ENCODE measurements around the gene MYD88. TPM values are rescaled to one million over a fixed set of nuclear protein-coding genes. Genes with fewer than 3 reads are reported as not detected.
A peak's percentile ranks its signal among the peaks of the same experiment; 100 is the strongest.

MYD88 gene
- total RNA-seq, 1 donor = 8.7 TPM

DNA sequence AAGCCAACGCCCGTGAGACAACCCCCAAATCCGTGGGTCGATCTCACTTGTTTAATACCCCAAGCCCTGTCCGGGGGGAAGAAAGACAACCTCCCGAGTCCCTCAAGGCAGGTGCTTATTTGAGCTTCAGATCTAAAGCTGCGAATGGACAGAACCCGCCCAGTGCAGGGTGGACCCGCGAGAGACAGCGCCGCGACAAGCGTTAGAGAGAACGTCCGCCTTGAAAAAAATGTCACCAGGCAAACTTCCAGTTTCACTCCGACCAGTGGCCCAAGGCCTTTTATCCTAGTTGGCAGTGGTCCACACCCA lies 26.1 kb downstream of the MYD88 start:
- peaks cover 33% of the 10 kb centered on the region for H3K4me1 ChIP-seq (ENCODE audit: insufficient read depth, low read length)
- peak overlapping the region; percentile 83 for H3K4me3 ChIP-seq (ENCODE audit: insufficient read depth, low read length)
- peaks cover 33% of the 10 kb centered on the region for H3K79me2 ChIP-seq (ENCODE audit: insufficient read depth, low read length)
- H3K36me3 ChIP-seq (ENCODE audit: insufficient read depth, low read length) = no peaks in the 10 kb centered on the region
- no peak for DNase-seq (ENCODE audit: insufficient read length, low spot score, missing footprints)
- no peaks in the 10 kb centered on the region for H4K20me1 ChIP-seq (ENCODE audit: insufficient read depth, low read length)
- H3K4me2 ChIP-seq (ENCODE audit: insufficient read depth, low read length) = peak overlapping the region; percentile 97
- H3K9me3 ChIP-seq (ENCODE audit: low read depth, low read length) = no peaks in the 10 kb centered on the region
- H3K27me3 ChIP-seq (ENCODE audit: insufficient read depth, low read length) = no peaks in the 10 kb centered on the region
- H3K27ac ChIP-seq (ENCODE audit: low read depth, low read length) = peak overlapping the region; percentile 99
- TF ChIP-seq, protein P1, sequence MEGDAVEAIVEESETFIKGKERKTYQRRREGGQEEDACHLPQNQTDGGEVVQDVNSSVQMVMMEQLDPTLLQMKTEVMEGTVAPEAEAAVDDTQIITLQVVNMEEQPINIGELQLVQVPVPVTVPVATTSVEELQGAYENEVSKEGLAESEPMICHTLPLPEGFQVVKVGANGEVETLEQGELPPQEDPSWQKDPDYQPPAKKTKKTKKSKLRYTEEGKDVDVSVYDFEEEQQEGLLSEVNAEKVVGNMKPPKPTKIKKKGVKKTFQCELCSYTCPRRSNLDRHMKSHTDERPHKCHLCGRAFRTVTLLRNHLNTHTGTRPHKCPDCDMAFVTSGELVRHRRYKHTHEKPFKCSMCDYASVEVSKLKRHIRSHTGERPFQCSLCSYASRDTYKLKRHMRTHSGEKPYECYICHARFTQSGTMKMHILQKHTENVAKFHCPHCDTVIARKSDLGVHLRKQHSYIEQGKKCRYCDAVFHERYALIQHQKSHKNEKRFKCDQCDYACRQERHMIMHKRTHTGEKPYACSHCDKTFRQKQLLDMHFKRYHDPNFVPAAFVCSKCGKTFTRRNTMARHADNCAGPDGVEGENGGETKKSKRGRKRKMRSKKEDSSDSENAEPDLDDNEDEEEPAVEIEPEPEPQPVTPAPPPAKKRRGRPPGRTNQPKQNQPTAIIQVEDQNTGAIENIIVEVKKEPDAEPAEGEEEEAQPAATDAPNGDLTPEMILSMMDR (IDR thresholded peaks at IDR 0.05; ENCODE audit: extremely low read depth, low read depth, low read length) = no peak
- peak overlapping the region; percentile 97 for H2AFZ ChIP-seq (ENCODE audit: low read length)

DNA sequence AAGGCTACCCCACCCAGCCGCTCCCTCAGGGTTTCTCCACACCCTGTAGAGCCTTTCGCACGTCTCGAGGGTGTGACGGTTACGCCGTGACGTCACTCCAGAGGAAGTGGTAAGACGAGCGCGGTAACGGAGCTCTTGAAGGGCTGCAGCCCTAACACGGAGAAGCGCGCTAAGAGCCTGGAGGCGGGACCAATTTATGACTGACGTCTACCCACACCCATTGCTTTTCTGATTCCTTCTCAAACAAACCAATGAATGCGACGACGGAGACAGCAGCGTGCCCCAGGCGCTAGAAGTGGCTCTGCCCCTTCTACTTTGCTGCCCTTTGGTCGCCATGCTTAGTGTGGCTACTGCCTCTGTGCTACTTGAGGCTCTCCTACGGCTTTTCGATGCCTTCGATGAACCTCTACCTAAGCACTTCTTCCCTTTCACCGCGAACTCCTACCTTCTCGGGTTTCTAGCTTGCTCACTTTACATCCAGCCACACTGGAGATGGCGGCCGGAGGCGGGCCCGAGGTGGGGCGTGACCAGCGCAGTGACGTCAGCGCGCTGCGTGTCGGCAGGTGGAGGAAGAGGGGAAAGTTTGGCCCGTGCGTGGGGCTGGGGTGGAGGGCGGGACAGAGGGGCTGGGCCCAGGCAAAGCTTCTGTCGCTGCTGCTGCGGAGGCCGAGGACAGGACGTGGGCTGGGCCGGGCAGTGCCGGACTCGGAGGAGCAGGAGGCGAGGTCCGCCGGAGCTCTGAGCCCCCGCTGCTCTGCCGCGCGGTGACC lies 26.7 kb downstream of the MYD88 start, which contains the start of gene OXSR1:
OXSR1 (plus strand) TSS at position 586 of the 770 bp plus-strand sequence. CDS start 340 bp downstream, outside the sequence.
- TF ChIP-seq, protein P1 (IDR thresholded peaks at IDR 0.05; ENCODE audit: extremely low read depth, low read depth, low read length) = no peak
- Histone ChIP-seq H4K20me1 (ENCODE audit: insufficient read depth, low read length) (no peaks in the 10 kb centered on the region), H3K4me3 (ENCODE audit: insufficient read depth, low read length) (peak within 1 kb of the TSS; percentile 83), H3K4me2 (ENCODE audit: insufficient read depth, low read length) (peak within 1 kb of the TSS; percentile 97), H3K9me3 (ENCODE audit: low read depth, low read length) (no peaks in the 10 kb centered on the region), H3K36me3 (ENCODE audit: insufficient read depth, low read length) (no peaks in the 10 kb centered on the region), H2AFZ (ENCODE audit: low read length) (peak within 1 kb of the TSS; percentile 97), H3K27me3 (ENCODE audit: insufficient read depth, low read length) (no peaks in the 10 kb centered on the region), H3K4me1 (ENCODE audit: insufficient read depth, low read length) (peaks cover 36% of the 10 kb centered on the region), H3K79me2 (ENCODE audit: insufficient read depth, low read length) (peaks cover 39% of the 10 kb centered on the region), H3K27ac (ENCODE audit: low read depth, low read length) (peak within 1 kb of the TSS; percentile 99)
- DNase-seq (ENCODE audit: insufficient read length, low spot score, missing footprints) = peak; percentile 98

DNA sequence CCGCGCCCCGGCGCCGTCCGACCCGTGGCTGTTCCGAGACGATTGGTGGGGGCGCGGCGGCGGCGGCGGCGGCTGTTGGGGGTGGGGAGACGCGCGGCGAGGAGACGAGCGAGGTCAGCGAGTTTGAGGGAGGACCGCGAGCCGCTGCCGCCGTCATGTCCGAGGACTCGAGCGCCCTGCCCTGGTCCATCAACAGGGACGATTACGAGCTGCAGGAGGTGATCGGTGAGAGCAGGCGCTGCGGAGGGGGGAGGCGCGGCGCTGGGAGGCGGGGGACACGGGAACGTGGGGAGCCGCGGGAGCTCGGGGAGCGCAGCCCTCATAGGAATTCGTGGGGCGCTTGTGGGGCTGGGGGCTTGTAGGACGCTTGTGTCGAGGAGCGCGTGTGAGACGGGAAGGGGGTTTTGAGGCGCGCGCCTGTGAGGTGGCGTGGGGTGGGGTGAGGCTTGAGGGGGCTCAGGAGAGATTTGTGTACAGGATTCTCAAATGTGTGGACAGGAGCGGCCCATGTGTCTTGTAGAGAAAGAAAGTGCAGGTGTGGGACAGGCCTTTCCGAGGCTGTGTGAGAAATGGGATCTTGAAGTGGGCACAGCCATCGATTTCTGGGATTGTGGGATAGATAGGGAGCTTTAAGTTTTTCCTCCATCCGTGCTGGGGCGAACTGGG lies 27.4 kb downstream of the MYD88 start:
- H3K9me3 ChIP-seq (ENCODE audit: low read depth, low read length) = no peaks in the 10 kb centered on the region

More for the DNA sequence above, 27.4 kb downstream of the MYD88 start:
- Histone ChIP-seq H3K36me3 (ENCODE audit: insufficient read depth, low read length) (no peaks in the 10 kb centered on the region), H4K20me1 (ENCODE audit: insufficient read depth, low read length) (no peaks in the 10 kb centered on the region), H3K27me3 (ENCODE audit: insufficient read depth, low read length) (no peaks in the 10 kb centered on the region), H3K4me2 (ENCODE audit: insufficient read depth, low read length) (peak overlapping the region; percentile 97), H3K4me3 (ENCODE audit: insufficient read depth, low read length) (peak overlapping the region; percentile 83), H3K79me2 (ENCODE audit: insufficient read depth, low read length) (peaks cover 46% of the 10 kb centered on the region), H3K27ac (ENCODE audit: low read depth, low read length) (peak overlapping the region; percentile 99), H2AFZ (ENCODE audit: low read length) (peak overlapping the region; percentile 97), H3K4me1 (ENCODE audit: insufficient read depth, low read length) (peaks cover 36% of the 10 kb centered on the region)
- DNase-seq (ENCODE audit: insufficient read length, low spot score, missing footprints) = peak; percentile 72
- TF ChIP-seq, protein P1 (IDR thresholded peaks at IDR 0.05; ENCODE audit: extremely low read depth, low read depth, low read length) = no peak

Data from osteoblast (primary cell).